Measurements from ENCODE around the gene TM4SF1. TPM values are rescaled to one million over a fixed set of nuclear protein-coding genes. Genes with fewer than 3 reads are reported as not detected.

Gene TM4SF1
- total RNA-seq, 1 experiment from 2014 or later: 0.66 TPM

GRCh38 chr3:149332227-149332765 lies 45.2 kb downstream of the TM4SF1 start:
- H3K9ac ChIP-seq (ENCODE audit: low read length): no peak overlapping the region
- CTCF ChIA-PET: interaction anchor here (1.5 to 2.5 kb wide), 3 partner anchors 32 to 377 kb away, joined by 5 to 16 read pairs (median 5); no protein-coding TSS in a partner anchor
- POLR2A ChIA-PET: no interaction called here
- no peak for TF ChIP-seq TCF7L2 (IDR thresholded peaks at IDR 0.05; ENCODE audit: borderline replicate concordance, extremely low read depth, insufficient read depth, insufficient read length)
- no peak for TF ChIP-seq SP1 (IDR thresholded peaks at IDR 0.05; ENCODE audit: low read depth)
- no peak for TF ChIP-seq CTCF (IDR thresholded peaks at IDR 0.05 in 2 of 3, conservative IDR thresholded peaks at IDR 0.05 in 1 of 3; ENCODE audit: borderline replicate concordance in 1 of 3, insufficient read depth in 1 of 3, low read depth in 2 of 3, low read length in 2 of 3)
- TF ChIP-seq ZFX (IDR thresholded peaks at IDR 0.05): no peak
- TF ChIP-seq CEBPB (IDR thresholded peaks at IDR 0.05; ENCODE audit: low read depth): no peak
- TF ChIP-seq FOSL1 (IDR thresholded peaks at IDR 0.05; ENCODE audit: low read depth): no peak
- no peak for TF ChIP-seq EGR1 (IDR thresholded peaks at IDR 0.05; ENCODE audit: low read depth)
- no peak for TF ChIP-seq ATF3 (IDR thresholded peaks at IDR 0.05)
- TF ChIP-seq RAD21 (IDR thresholded peaks at IDR 0.05; ENCODE audit: low read depth): no peak
- TF ChIP-seq ZNF274 (IDR thresholded peaks at IDR 0.05; ENCODE audit: low read depth, low read length): no peak
- no peak for TF ChIP-seq POLR2AphosphoS5 (IDR thresholded peaks at IDR 0.05; ENCODE audit: low read depth, low read length)
- TF ChIP-seq SIN3A (IDR thresholded peaks at IDR 0.05; ENCODE audit: low read depth): no peak
- no peak for TF ChIP-seq CBX3 (IDR thresholded peaks at IDR 0.05; ENCODE audit: low read depth)
- TF ChIP-seq ZBTB33 (IDR thresholded peaks at IDR 0.05; ENCODE audit: extremely low read depth, insufficient replicate concordance, low read length): no peak
- TF ChIP-seq ELF1 (IDR thresholded peaks at IDR 0.05; ENCODE audit: borderline replicate concordance, low read depth): no peak
- TF ChIP-seq POLR2A (IDR thresholded peaks at IDR 0.05; ENCODE audit: borderline replicate concordance, extremely low read depth, insufficient read depth, insufficient read length): no peak
- no peak for TF ChIP-seq REST (IDR thresholded peaks at IDR 0.05; ENCODE audit: low read depth)
- H3K27me3 ChIP-seq (ENCODE audit: insufficient read depth, low read length): no peaks in the 10 kb centered on the region
- H3K9me3 ChIP-seq (ENCODE audit: control insufficient read depth in 1 of 2, insufficient read depth in 1 of 2, low read depth in 1 of 2, low read length in 2 of 2): no peaks in the 10 kb centered on the region
- no peaks in the 10 kb centered on the region for H3K79me2 ChIP-seq (ENCODE audit: insufficient read depth, low read length)
- H2AFZ ChIP-seq (ENCODE audit: low read depth, low read length, poor library complexity, severe bottlenecking): peak overlapping the region; percentile 70
- intact Hi-C loops (cut with micrococcal nuclease): no loop called here
- BruUV-seq (replicated peaks): no TSS peak
- H3K4me1 ChIP-seq (ENCODE audit: control insufficient read depth in 1 of 2, insufficient read depth in 2 of 2, low read length in 2 of 2): peaks cover 0 to 39% of the 10 kb centered on the region in 2 experiments; a peak in 2 of 4 replicates
- no peak overlapping the region for H3K4me3 ChIP-seq (replicated peaks in 1 of 2; ENCODE audit: low read depth in 1 of 2, low read length in 2 of 2)
- no peak for DNase-seq (ENCODE audit: low read depth, low spot score)
- H3K9me2 ChIP-seq (ENCODE audit: insufficient read depth): no peaks in the 10 kb centered on the region
- H4K20me1 ChIP-seq (ENCODE audit: insufficient read depth): no peaks in the 10 kb centered on the region
- peak overlapping the region; percentile 52; the same call in 1 of the 2 replicates for H3K4me2 ChIP-seq (ENCODE audit: low read length)
- no peaks in the 10 kb centered on the region for H3K36me3 ChIP-seq (ENCODE audit: control insufficient read depth in 1 of 2, insufficient read depth in 2 of 2, low read length in 2 of 2)
- no peak overlapping the region for H3K27ac ChIP-seq (ENCODE audit: low read depth, low read length)
- no peak for ATAC-seq
- RAD21 ChIA-PET (ENCODE audit: low non-redundant PET in 1 of 2, low total read pairs in 2 of 2, uncharacterized antibody in 2 of 2, unreplicated experiment in 2 of 2): interaction anchor here in 1 of 2 experiments (1.0 kb wide), 1 partner anchor 12 kb away, joined by 3 read pairs; no protein-coding TSS in a partner anchor
